HepG2 (cell line): ENCODE measurements around the gene MID1. TPM values are rescaled to one million over a fixed set of nuclear protein-coding genes. Genes with fewer than 3 reads are reported as not detected.
"Not testable (repeated sequence)": the region's sequence is repeated elsewhere in the genome, so short reads cannot be mapped to it uniquely, and the experiment has no call there.

ENCODE experiments used
- ATAC-seq: fragments of 200-7000 bp; cut with Tn5 transposase; 3 replicates; pipeline ENCODE4 v1.9.1; 2020; ENCODE audit warnings: mild to moderate bottlenecking, moderate library complexity
- BruUV-seq: library from RNA; stranded (reverse); fragments of 400-500 nt; replicated peaks from 2 replicates; lab custom pipeline; 2021; lab: Mats Ljungman, UMichigan
- CTCF ChIA-PET: fragments of 300-600 bp; formaldehyde crosslinking; extraction: SDS; loops from one replicate; lab custom pipeline; 2021; ENCODE audit warnings: low total read pairs, inconsistent platforms, low intra/inter-chr PET ratio; lab: Yijun Ruan, JAX
- POLR2A ChIA-PET: fragments of 350-600 bp; sonication (Branson Sonifier 250); formaldehyde crosslinking; loops from one replicate; lab custom pipeline; 2020; ENCODE audit warnings: antibody characterized with exemption, inconsistent platforms; lab: Yijun Ruan, JAX
- DNase-seq: peaks from one replicate; pipeline ENCODE4 v3.0.0-alpha.2; 2015; ENCODE audit warnings: low spot score
- FAIRE-seq: peaks from 3 replicates; lab custom pipeline; 2011; peaks lifted over from hg19 to GRCh38; lab: Jason Lieb, UNC
- H2AFZ ChIP-seq: one replicate; pipeline ENCODE4 v1.6.1; 2011; ENCODE audit warnings: low read length, inconsistent platforms
- H3K27ac ChIP-seq: fragments of 300-600 bp; 3 replicates; pipeline ENCODE4 v1.8.0; 2011; ENCODE audit warnings: mixed run types, mild to moderate bottlenecking, mixed read lengths, low read length, inconsistent platforms; ENCODE audit not compliant: insufficient read depth; ENCODE audit errors: extremely low read length
- H3K27me3 ChIP-seq, 2 experiments: fragments of 200-600 bp in 1 of 2; 2 replicates in 1 of 2; 3 replicates in 1 of 2; pipeline versions ENCODE4 v1.6.0 to v1.8.0; 2011; ENCODE audit warnings: low read length in 2 of 2, mild to moderate bottlenecking in 2 of 2, moderate library complexity in 2 of 2, inconsistent platforms in 1 of 2; ENCODE audit not compliant: insufficient read depth in 2 of 2, control insufficient read depth in 1 of 2
- H3K36me3 ChIP-seq, 2 experiments: fragments of 200-600 bp in 1 of 2; replicated peaks in 1 of 2; 2 replicates in 1 of 2; 3 replicates in 1 of 2; pipeline versions ENCODE4 v1.5.1 to v1.8.0; 2011; ENCODE audit warnings: low read length in 2 of 2, inconsistent platforms in 1 of 2; ENCODE audit not compliant: insufficient read depth in 2 of 2, control insufficient read depth in 1 of 2
- H3K4me1 ChIP-seq: 2 replicates; pipeline ENCODE4 v1.5.1; 2012; ENCODE audit warnings: low read length, inconsistent platforms; ENCODE audit not compliant: insufficient read depth
- H3K4me2 ChIP-seq: 2 replicates; pipeline ENCODE4 v1.6.0; 2011; ENCODE audit warnings: low read depth, low read length, inconsistent platforms
- H3K4me3 ChIP-seq, 3 experiments: fragments of 200-600 bp in 1 of 3; sonication (generic), shearing (Covaris generic) in 1 of 3; replicated peaks in 1 of 3; 2 replicates each; pipeline ENCODE4 v1.5.1; 2011 to 2016; ENCODE audit warnings: low read length in 3 of 3, inconsistent platforms in 2 of 3, low read depth in 2 of 3, mild to moderate bottlenecking in 2 of 3, control low read depth in 1 of 3, mixed read lengths in 1 of 3; ENCODE audit not compliant: insufficient read depth in 1 of 3
- H3K79me2 ChIP-seq: one replicate; pipeline ENCODE4 v1.6.1; 2011; ENCODE audit warnings: low read length, inconsistent platforms; ENCODE audit not compliant: insufficient read depth
- H3K9ac ChIP-seq: 2 replicates; pipeline ENCODE4 v1.6.0; 2011; ENCODE audit warnings: mild to moderate bottlenecking, low read depth, low read length, inconsistent platforms; ENCODE audit not compliant: insufficient read depth
- H3K9me3 ChIP-seq: 2 replicates; pipeline ENCODE4 v1.5.1; 2012; ENCODE audit warnings: mild to moderate bottlenecking, low read length
- H4K20me1 ChIP-seq: 2 replicates; pipeline ENCODE4 v1.6.0; 2011; ENCODE audit warnings: inconsistent platforms, mild to moderate bottlenecking, low read length, moderate library complexity; ENCODE audit not compliant: insufficient read depth
- NRL ChIP-seq: sonication (generic); formaldehyde crosslinking; IDR thresholded peaks from 2 replicates; pipeline ENCODE4 v1.5.0; 2020; ENCODE audit warnings: missing genetic modification reagents, mild to moderate bottlenecking, moderate library complexity, borderline replicate concordance
- SMC3 ChIP-seq: IDR thresholded peaks from 2 replicates; pipeline ENCODE4 v1.6.1; 2011; ENCODE audit warnings: low read length, improper control_type of control experiment
- SNAI1 ChIP-seq: sonication (generic); formaldehyde crosslinking; IDR thresholded peaks from 2 replicates; pipeline ENCODE4 v1.5.0; 2020; ENCODE audit warnings: mild to moderate bottlenecking, missing genetic modification reagents, borderline replicate concordance
- SRSF1 ChIP-seq: fragments of 200-400 bp; formaldehyde crosslinking; optimal IDR thresholded peaks from 2 replicates; pipeline ENCODE3; 2017; ENCODE audit warnings: mild to moderate bottlenecking, low read depth, low read length, moderate library complexity
- ZBTB42 ChIP-seq: sonication (generic); formaldehyde crosslinking; IDR thresholded peaks from 2 replicates; pipeline ENCODE4 v1.5.0; 2020; ENCODE audit warnings: mild to moderate bottlenecking, missing genetic modification reagents
- ZNF12 ChIP-seq: sonication (generic); formaldehyde crosslinking; IDR thresholded peaks from 2 replicates; pipeline ENCODE4 v1.5.0; 2020; ENCODE audit warnings: missing genetic modification reagents
- WGBS: methylation state at CpG from one replicate; pipeline ENCODE4 v1.1.6; 2017; ENCODE audit warnings: low lambda C conversion rate; 5-methylcytosine and 5-hydroxymethylcytosine counted together
- in situ Hi-C: cut with HindIII; loops from 2 replicates; pipeline ENCODE4 v1.10.0; 2017; ENCODE audit warnings: low pct_unique_long_range_greater_than_20kb; ENCODE audit not compliant: extremely low pct_ligation_motif_present
- intact Hi-C: fragments of 100-400 bp; cut with micrococcal nuclease; formaldehyde crosslinking; loops from one replicate; pipeline ENCODE4 v1.10.0; 2022; ENCODE audit not compliant: unreplicated experiment
- polyA plus RNA-seq, 8 experiments: library from polyadenylated mRNA; depleted of rRNA in 3 of 8; stranded (reverse) in 7 of 8; unstranded in 1 of 8; fragments of >200 nt; fragmentation: Illumina TruSeq in 4 of 8; extraction: Trizol in 4 of 8; gene quantifications; 2 replicates each; pipeline versions ENCODE4 v1.2.1 to v1.2.3, GENCODE V29; 2011 to 2016; ENCODE audit warnings: low read depth in 4 of 8, missing spikeins in 1 of 8, mixed read lengths in 1 of 8; ENCODE audit not compliant: insufficient read depth in 1 of 8
- total RNA-seq, 5 experiments: library from RNA; depleted of rRNA; stranded (reverse); fragments of >200 nt; fragmentation: Illumina TruSeq; extraction: Trizol; gene quantifications; 2 replicates each; pipeline ENCODE4 v1.2.3, GENCODE V29; 2016; ENCODE audit warnings: low read depth in 1 of 5
- TF ChIP-seq, protein P1 (sequence below): sonication (generic); formaldehyde crosslinking; IDR thresholded peaks from 2 replicates; pipeline ENCODE4 v1.5.1; 2020; ENCODE audit warnings: mild to moderate bottlenecking, moderate library complexity, missing genetic modification reagents

The MID1 gene
- total and polyA plus RNA-seq, 2 of the 13 experiments (the other 11 are each of a cell fraction or from before 2014, with no cell fraction given) = 0.86 to 1.1 TPM

DNA sequence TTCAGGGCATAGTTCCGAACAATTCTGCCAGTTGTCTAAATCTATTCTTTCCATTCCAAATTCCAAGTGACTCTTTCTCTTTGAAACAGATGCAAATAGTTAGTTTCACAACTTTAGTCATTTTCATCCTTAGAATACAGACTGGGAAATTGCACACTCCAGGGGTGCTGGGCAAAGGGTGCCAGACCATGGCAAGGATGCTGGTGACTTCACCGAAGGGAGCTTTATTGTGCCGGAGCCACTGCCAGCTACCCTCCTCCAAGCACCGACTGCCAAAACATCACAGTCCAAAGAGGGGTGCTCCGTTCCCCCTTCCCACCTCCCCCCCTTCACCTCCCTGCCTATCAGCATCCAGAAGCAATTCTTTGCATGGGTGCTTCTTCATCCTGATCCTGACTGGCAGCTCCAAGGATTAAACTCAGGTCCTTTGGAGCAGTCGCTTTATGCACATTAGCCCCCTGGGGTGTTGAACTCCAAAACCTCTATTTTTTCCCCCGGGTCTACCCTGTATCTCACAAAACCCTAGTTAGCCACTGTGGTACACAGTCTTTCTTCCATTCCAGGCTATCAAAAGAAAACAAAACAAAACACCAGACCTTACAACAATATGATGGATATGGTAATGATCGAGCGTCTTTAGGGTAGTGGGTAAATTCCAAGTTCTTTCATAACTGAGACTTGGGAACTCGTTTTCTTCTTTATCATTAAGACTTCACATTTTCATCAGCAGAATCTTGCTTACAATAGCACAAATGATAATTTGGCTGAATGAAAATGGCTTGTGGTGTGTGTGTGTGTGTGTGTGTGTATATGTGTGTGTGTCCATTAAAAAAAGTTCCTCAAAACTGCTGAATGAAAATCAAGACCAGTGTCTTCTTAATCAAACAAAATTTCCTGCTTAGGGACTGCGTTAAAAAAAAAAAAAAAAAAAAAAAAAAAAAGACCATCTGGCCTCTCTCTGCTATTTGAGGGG is 28.7 kb downstream of the MID1 start:
- no peaks in the 10 kb centered on the region for H4K20me1 ChIP-seq
- no peaks in the 10 kb centered on the region for H3K36me3 ChIP-seq
- no peaks in the 10 kb centered on the region for H3K9me3 ChIP-seq
- H3K4me3 ChIP-seq = no peak overlapping the region
- no peak overlapping the region for H2AFZ ChIP-seq
- H3K79me2 ChIP-seq = no peaks in the 10 kb centered on the region
- in situ Hi-C loops = no loop called here
- ATAC-seq (no peak), FAIRE-seq (no peak)
- no peak overlapping the region for H3K4me2 ChIP-seq
- 78% methylated on average over 10 of the region's 11 CpGs for WGBS
- H3K9ac ChIP-seq = no peak overlapping the region
- H3K27me3 ChIP-seq = no peaks in the 10 kb centered on the region
- TF ChIP-seq SRSF1 (no peak), SNAI1 (no peak), ZNF12 (CRISPR knock-in tag) (no peak), ZBTB42 (no peak), NRL (CRISPR knock-in tag) (no peak), SMC3 (no peak)
- TF ChIP-seq, protein P1, sequence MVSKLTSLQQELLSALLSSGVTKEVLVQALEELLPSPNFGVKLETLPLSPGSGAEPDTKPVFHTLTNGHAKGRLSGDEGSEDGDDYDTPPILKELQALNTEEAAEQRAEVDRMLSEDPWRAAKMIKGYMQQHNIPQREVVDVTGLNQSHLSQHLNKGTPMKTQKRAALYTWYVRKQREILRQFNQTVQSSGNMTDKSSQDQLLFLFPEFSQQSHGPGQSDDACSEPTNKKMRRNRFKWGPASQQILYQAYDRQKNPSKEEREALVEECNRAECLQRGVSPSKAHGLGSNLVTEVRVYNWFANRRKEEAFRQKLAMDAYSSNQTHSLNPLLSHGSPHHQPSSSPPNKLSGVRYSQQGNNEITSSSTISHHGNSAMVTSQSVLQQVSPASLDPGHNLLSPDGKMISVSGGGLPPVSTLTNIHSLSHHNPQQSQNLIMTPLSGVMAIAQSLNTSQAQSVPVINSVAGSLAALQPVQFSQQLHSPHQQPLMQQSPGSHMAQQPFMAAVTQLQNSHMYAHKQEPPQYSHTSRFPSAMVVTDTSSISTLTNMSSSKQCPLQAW = no peak
- TF ChIP-seq, all 625 proteins: peak for 0
- Histone ChIP-seq H3K4me1 (no peaks in the 10 kb centered on the region), H3K27ac (no peak overlapping the region)
- ChIA-PET CTCF (no interaction called here), POLR2A (no interaction called here)
- no TSS peak for BruUV-seq
- intact Hi-C loops = no loop called here
- no peak for DNase-seq

DNA sequence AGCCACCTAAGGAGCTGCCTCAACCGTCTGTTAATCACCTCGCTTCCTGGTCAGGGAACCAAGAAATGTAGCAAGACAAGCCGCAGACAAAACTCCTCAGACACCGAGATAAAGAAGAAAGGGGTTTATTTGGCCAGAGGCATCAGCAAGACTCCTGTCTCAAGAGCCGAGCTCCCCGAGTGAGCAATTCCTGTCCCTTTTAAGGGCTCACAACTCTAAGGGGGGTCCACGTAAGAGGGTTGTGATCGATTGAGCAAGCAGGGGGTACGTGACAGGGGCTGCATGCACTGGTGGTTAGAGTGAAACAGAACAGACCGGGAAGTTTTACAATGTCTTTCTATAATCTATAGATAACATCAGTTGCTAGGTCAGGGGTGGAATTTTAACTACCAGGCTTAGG is 30.6 kb downstream of the MID1 start:
- intact Hi-C loops, H3K4me3 ChIP-seq, H3K27ac ChIP-seq, H3K9ac ChIP-seq, POLR2A ChIA-PET, H3K4me1 ChIP-seq, H3K36me3 ChIP-seq, ATAC-seq, H3K79me2 ChIP-seq, CTCF ChIA-PET, FAIRE-seq, DNase-seq, H4K20me1 ChIP-seq, H3K27me3 ChIP-seq, in situ Hi-C loops, BruUV-seq, H3K4me2 ChIP-seq, H2AFZ ChIP-seq, H3K9me3 ChIP-seq: not testable (repeated sequence)
- WGBS = 94% methylated on average over 5 of the region's 10 CpGs
